Effector memory CD4-positive, alpha-beta T cell (primary cell): Measurements from ENCODE around the gene EFR3B.

Experiments used
- DNase-seq, 3 donors: peaks; one replicate each; pipeline ENCODE4 v3.0.0-alpha.2; 2020
- H3K27ac ChIP-seq: 2 replicates; pipeline ENCODE4 v1.7.0; 2013; ENCODE audit warnings: mild to moderate bottlenecking, low read length, moderate library complexity; ENCODE audit not compliant: insufficient read depth, poor library complexity, severe bottlenecking
- H3K27me3 ChIP-seq: replicated peaks from 2 replicates; pipeline ENCODE4 v1.7.0; 2013; ENCODE audit warnings: mild to moderate bottlenecking, low read length; ENCODE audit not compliant: insufficient read depth, control insufficient read depth, poor library complexity, severe bottlenecking
- H3K36me3 ChIP-seq: 2 replicates; pipeline ENCODE4 v1.7.0; 2013; ENCODE audit warnings: mild to moderate bottlenecking, low read length, moderate library complexity; ENCODE audit not compliant: control insufficient read depth, insufficient read depth
- H3K4me1 ChIP-seq: 2 replicates; pipeline ENCODE4 v1.7.0; 2013; ENCODE audit warnings: low read length, mild to moderate bottlenecking; ENCODE audit not compliant: control insufficient read depth, insufficient read depth, poor library complexity, severe bottlenecking
- H3K4me3 ChIP-seq: 2 replicates; pipeline ENCODE4 v1.7.0; 2013; ENCODE audit warnings: low read length, low read depth, mild to moderate bottlenecking; ENCODE audit not compliant: insufficient read depth, poor library complexity, severe bottlenecking
- H3K9me3 ChIP-seq: 2 replicates; pipeline ENCODE4 v1.7.0; 2013; ENCODE audit warnings: mild to moderate bottlenecking, low read length, moderate library complexity; ENCODE audit not compliant: control insufficient read depth

The EFR3B gene

DNA sequence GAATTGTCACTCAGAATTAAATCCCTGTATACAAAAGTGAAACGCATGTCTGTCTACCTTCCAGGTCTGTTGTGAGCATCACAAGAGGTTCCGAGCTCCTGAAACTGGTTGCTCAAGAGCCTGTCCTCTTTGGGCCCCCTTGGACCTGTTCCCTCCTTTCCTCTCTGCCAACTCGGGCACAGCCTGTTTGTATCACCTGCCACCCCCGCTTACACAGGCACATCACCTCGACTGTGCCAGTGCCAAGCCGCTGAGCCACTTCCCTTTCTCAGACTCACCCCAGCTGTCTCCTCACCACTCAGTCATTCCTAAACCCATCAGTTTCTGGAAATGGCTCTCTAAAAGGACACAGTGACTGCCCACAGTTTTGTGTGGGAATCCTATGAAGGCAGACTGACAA lies 3.1 kb downstream of the EFR3B start:
- no peaks in the 10 kb centered on the region for H3K9me3 ChIP-seq
- peaks cover 34% of the 10 kb centered on the region for H3K27me3 ChIP-seq
- peaks cover 17% of the 10 kb centered on the region for H3K4me1 ChIP-seq
- no peak for DNase-seq
- no peak overlapping the region for H3K4me3 ChIP-seq
- H3K27ac ChIP-seq = no peak overlapping the region
- no peaks in the 10 kb centered on the region for H3K36me3 ChIP-seq

DNA sequence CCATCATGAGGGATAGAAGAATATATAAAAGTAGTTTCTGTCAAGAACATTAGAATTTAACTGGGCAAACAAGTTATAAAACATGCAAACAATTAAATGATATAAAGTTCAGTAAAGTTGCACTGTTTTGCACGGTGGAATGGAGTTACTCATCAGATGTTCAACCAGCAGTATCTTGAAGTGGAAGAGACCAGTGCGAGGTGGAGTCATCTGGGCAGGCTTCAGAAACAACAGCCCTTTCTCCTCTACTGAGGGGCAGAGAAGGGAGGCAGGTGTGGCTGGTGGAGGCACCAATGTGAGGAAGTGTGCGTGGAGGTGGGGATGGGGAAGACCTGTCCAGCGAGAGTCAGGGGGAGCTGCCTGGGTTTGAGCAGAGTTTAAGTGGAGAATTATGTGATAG lies 7.5 kb downstream of the EFR3B start:
- Histone ChIP-seq H3K9me3 (no peaks in the 10 kb centered on the region), H3K36me3 (no peaks in the 10 kb centered on the region), H3K27me3 (peaks cover 16% of the 10 kb centered on the region), H3K4me3 (no peak overlapping the region), H3K27ac (no peak overlapping the region), H3K4me1 (no peaks in the 10 kb centered on the region)
- no peak for DNase-seq

DNA sequence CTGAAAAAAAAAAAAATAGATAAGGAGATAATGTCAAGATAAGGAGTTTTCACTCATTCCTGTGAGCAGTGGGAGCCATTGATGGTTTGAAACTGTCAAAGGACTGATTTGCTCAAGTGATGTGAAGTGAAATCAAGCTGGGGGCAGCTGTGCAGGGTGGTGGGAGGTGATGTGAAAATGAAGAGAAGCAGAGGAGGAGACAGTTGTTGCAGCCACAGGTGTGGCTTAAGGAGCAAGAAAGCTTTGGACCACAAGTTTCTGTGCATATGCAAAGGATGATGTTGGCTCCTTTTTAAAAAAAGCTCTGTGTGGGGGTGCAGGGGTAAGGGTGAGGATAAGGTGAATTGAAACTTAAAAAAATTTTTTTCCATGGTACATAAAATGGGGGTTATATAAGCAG lies 8.3 kb downstream of the EFR3B start:
- H3K4me1 ChIP-seq = no peaks in the 10 kb centered on the region
- no peak overlapping the region for H3K27ac ChIP-seq
- peaks cover 13% of the 10 kb centered on the region for H3K27me3 ChIP-seq
- no peaks in the 10 kb centered on the region for H3K9me3 ChIP-seq
- DNase-seq = no peak
- H3K36me3 ChIP-seq = no peaks in the 10 kb centered on the region
- no peak overlapping the region for H3K4me3 ChIP-seq

DNA sequence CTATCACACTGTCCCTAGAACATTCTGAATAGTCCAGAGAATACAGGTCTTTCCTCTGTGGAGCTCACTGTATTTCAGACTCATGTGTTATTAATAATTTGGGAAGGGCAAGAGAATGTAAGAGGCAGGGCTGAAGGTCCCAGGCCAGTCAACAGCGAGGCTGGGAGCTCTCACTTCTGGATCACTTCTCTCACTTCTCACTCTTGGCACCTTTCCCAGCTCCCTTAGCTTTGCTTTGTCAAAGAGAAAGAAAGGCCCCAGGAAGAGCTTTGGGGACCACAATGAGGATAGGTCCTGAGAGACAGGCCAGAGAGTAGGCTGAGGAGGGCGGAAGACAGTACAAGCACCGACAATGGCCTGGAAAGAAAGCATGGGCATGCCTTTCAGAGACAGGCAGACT lies 11.2 kb downstream of the EFR3B start:
- no peaks in the 10 kb centered on the region for H3K9me3 ChIP-seq
- no peak overlapping the region for H3K4me3 ChIP-seq
- DNase-seq = no peak
- H3K4me1 ChIP-seq = no peaks in the 10 kb centered on the region
- H3K27ac ChIP-seq = no peak overlapping the region
- no peaks in the 10 kb centered on the region for H3K36me3 ChIP-seq
- H3K27me3 ChIP-seq = peaks cover under 1% of the 10 kb centered on the region

DNA sequence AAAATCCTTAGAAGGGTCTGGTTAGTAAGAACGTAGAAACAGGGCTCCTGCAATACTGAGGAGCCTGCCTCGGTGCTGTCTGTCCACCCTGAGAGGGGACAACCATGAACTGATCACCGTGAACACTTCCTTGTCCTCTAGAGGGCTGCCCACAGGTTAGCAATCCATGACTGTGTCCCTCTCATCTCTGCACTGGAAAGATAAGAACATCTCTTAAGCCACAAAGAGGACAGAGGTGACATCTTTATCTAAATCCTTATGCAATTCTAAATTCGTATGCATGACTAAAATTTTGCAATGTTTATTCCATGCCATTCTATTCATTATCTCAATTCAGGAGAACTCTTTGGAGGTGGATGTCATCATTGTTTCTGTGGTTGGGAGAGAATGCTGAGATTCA lies 12.8 kb downstream of the EFR3B start:
- Histone ChIP-seq H3K4me3 (no peak overlapping the region), H3K4me1 (no peaks in the 10 kb centered on the region), H3K27me3 (no peaks in the 10 kb centered on the region), H3K27ac (no peak overlapping the region), H3K36me3 (no peaks in the 10 kb centered on the region), H3K9me3 (no peaks in the 10 kb centered on the region)
- DNase-seq = no peak

DNA sequence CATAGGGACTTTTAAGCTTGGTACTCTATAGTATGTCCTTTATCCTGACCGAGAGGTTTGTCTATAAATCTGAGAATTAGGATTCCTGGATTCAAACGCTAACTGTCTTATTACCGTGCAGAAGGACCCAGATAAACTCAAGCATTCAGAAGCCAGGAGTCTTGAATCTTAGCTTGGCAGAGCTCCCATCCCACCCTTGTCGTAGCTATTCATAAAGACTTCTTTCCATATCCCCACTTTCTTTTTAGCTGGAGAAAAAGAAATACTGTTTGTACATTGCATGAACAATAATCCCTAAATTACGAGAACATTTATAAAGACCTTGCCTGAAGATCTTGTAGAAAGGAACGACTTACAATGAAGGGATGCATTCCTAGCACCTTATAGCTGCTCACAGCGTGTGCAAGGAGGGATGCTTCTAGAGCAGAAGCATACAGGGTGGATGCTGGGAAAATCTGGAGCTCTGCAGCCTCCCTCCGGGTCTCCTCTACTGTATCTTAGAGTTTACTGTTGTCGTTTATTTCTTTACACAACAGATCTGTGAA lies 13.6 kb downstream of the EFR3B start:
- Histone ChIP-seq H3K36me3 (no peaks in the 10 kb centered on the region), H3K27me3 (no peaks in the 10 kb centered on the region), H3K4me3 (no peak overlapping the region), H3K9me3 (no peaks in the 10 kb centered on the region), H3K27ac (no peak overlapping the region), H3K4me1 (no peaks in the 10 kb centered on the region)
- DNase-seq = no peak

DNA sequence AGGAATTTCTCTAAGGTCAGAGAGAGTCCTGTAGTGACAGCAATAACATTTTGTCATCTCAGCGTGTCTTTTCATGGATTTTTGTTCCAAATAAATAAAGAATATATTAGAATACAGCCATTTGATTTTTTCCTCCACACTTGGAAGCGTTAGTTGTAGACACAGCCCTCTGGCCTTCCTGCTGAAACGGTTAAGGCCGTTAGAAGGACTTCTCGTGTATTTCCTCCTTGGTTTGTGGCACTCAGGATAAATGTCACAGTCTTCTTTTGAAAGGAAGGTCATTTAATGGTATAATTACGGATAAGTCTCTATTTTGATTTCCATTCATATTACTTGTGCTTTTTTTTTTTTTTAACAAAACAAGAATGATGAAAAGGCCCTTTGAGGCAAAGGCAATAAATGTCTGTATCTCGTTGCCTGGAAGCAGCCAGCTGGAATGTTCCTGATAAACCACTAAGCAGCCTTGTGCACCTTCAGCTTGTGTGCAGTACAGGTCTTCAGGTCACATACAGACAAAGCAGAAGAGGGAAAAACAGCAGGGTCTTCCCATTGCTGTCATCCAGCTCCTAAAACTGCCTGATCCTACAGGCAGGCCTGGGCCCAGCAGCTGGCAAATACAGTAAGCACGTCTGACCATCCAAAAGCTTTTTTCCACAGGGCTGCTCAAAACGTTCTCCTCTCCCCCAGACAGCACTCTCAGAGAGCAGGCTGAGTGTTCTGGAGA lies 14.4 kb downstream of the EFR3B start:
- H3K27me3 ChIP-seq = no peaks in the 10 kb centered on the region

DNA sequence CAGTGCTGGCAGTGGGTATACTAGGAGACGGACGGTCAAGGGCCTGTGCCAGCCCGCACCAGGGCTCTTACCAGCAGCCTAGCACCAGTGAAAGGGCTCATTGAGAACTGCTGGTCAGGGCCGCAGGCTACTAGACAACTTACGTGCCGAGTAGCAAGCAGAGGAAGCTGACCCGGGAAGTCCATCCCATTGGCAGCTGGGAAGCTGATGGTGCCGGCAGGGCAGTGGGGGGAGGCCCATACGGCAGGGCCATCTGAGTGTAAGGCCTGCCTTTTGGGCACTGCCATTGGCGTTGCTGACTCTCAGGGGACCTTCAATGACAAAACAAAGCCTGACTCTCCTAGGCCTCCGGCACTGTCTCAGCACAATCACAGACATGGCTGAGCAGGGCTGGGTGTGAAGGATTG lies 20.6 kb downstream of the EFR3B start:
- no peaks in the 10 kb centered on the region for H3K27me3 ChIP-seq
- H3K4me1 ChIP-seq = no peaks in the 10 kb centered on the region
- no peak overlapping the region for H3K27ac ChIP-seq
- no peaks in the 10 kb centered on the region for H3K36me3 ChIP-seq
- no peaks in the 10 kb centered on the region for H3K9me3 ChIP-seq
- H3K4me3 ChIP-seq = no peak overlapping the region
- DNase-seq = no peak

More for the DNA sequence above, 14.4 kb downstream of the EFR3B start:
- no peaks in the 10 kb centered on the region for H3K36me3 ChIP-seq
- no peaks in the 10 kb centered on the region for H3K9me3 ChIP-seq
- no peaks in the 10 kb centered on the region for H3K4me1 ChIP-seq
- no peak overlapping the region for H3K27ac ChIP-seq
- DNase-seq = no peak
- H3K4me3 ChIP-seq = no peak overlapping the region

DNA sequence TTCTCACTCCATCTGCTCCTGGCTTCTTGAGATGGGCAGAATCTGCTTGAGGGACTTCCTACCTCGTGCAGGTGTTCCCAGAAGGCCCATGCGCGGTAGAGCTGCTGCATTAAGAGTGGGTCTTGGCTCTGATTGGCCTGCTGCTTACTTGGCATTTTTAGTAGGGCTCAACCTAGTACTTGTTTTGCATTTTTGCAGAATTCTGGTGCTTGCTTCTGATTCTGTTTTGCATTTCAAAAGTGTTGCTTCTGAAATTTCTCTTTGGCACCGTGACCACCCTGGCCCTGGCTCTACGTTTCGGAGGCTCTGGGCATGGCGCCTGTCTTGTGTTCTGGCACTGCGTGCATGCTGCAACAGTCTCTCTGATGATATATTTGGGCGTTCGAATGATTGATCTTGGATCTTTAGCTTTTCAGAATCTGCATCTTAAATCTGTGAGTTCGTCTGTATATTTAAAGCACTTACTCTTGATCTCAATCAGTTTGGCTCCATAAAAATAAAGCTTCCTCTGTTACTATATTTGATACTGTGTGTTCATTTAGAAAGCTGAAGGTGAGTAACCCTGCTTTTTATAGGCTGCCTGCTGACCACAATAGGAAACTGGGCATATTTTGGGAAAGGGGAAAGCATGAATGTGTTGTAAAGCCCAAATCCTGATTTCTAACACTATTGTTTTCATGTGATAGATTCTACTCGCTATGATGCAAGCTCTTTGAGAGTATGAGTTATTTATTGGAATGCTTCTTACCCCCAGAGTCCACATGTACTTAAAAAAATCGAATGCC lies 22.2 kb downstream of the EFR3B start:
- Histone ChIP-seq H3K27me3 (no peaks in the 10 kb centered on the region), H3K36me3 (no peaks in the 10 kb centered on the region), H3K4me3 (no peak overlapping the region), H3K27ac (no peak overlapping the region), H3K4me1 (no peaks in the 10 kb centered on the region), H3K9me3 (no peaks in the 10 kb centered on the region)
- no peak for DNase-seq

DNA sequence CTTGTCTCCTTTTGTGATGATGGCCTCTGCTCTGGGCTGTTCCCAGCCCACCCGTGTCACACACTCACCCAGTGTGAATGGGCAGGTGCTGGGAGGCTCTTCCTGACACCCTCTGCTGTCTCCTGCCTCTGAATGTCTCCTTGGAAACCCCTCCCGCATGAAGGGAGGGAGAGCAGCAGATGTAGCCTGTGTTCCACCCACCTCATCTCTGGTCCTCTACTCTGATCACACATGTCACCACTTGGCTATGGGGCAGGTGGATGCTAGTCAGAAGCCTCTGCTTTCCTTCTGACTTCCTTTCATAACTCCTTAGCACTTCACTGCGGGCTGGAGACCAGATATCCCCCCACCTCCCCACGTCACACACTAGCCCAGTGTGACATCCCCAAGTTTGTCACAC lies 23.9 kb downstream of the EFR3B start:
- H3K4me1 ChIP-seq = no peaks in the 10 kb centered on the region
- no peaks in the 10 kb centered on the region for H3K27me3 ChIP-seq
- no peak overlapping the region for H3K27ac ChIP-seq
- H3K9me3 ChIP-seq = no peaks in the 10 kb centered on the region
- H3K4me3 ChIP-seq = no peak overlapping the region
- no peaks in the 10 kb centered on the region for H3K36me3 ChIP-seq
- DNase-seq = no peak
